ENCODE results near the gene CLDN16.

GRCh38 chr3:190346541-190346940, 41.4 kb upstream of the CLDN16 start:
- TF ChIP-seq CTCF (IDR thresholded peaks at IDR 0.05) (no peak), POLR2AphosphoS5 (IDR thresholded peaks at IDR 0.05) (no peak)

All from prostate gland (tissue), 2 donors.